GM20000 (cell line): Measurements from ENCODE around the gene SLIT3.

Experiments used
- DNase-seq: peaks from one replicate; pipeline ENCODE4 v3.0.0; 2012; ENCODE audit warnings: low spot score
- TF ChIP-seq, protein P1 (sequence below): IDR thresholded peaks from 2 replicates; pipeline ENCODE4 v1.5.1; 2012; ENCODE audit warnings: mild to moderate bottlenecking, control low read depth; ENCODE audit errors: extremely low read depth, missing control alignments

The SLIT3 gene

DNA sequence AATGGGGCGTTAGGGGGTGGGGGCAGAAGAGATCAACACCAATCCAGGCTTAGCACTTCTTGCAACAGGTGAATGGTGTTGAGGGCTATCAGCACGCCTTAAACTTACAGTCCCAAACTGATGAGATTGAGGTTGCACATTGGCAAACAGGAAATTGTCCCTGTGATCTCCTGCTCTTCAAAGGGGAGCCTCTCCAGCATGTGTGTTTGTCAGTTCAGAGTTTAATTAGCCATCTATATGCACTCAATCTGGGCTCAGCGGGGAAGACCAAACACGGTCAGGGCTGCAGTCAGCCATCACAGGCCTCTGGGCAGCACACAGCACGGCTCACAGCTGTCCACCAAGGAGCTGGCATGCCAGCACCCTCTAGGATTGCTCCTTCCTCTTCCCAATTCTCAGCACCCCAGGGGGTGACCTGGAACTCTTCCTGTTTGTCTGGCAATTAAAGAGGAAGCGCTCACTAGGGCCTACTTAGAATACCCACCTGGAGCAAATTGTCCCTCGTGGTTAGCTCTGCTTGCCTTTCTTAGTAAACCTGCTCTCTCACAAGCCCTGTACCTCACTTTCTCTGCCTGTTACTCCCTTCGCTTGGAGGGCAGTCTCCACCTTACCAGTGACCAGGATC is 217.4 kb downstream of the SLIT3 start:
- TF ChIP-seq, protein P1, sequence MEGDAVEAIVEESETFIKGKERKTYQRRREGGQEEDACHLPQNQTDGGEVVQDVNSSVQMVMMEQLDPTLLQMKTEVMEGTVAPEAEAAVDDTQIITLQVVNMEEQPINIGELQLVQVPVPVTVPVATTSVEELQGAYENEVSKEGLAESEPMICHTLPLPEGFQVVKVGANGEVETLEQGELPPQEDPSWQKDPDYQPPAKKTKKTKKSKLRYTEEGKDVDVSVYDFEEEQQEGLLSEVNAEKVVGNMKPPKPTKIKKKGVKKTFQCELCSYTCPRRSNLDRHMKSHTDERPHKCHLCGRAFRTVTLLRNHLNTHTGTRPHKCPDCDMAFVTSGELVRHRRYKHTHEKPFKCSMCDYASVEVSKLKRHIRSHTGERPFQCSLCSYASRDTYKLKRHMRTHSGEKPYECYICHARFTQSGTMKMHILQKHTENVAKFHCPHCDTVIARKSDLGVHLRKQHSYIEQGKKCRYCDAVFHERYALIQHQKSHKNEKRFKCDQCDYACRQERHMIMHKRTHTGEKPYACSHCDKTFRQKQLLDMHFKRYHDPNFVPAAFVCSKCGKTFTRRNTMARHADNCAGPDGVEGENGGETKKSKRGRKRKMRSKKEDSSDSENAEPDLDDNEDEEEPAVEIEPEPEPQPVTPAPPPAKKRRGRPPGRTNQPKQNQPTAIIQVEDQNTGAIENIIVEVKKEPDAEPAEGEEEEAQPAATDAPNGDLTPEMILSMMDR, result no peak
- no peak for DNase-seq

DNA sequence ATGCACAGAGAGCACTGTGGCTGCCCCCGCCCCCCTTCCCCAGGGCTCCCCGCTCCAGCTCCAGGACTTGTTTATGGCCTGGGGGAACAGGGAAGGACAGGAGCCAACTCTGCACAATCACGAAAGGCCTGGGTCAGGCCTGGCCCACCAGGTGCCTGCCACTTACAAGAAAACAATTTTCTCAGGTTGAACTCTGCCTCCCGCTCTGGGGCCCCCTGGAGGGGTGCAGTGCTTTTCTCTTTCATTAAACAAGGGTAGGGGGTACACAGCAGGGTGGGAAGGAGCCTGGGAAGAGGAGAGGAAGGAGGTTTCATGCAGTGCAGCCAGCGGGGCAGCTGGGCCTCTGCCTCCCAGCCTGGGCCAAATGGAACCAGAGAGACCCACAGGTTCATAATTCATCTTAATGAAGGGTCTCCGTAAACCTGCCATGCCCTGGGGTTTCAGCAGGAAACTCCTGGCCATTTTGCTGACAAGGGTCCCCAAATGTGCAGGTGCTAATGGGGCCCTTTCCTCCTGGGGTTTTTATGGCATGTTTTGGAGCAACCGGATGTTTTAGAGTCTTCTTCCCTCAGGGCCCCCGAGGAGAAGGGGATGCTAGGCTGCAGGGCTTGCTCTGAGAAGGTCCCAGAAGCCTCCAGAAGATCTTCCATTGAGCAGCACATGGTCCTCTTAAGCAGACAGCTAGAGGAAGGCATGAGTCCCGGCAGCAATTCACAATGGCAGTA is 219.8 kb downstream of the SLIT3 start:
- no peak for DNase-seq
- TF ChIP-seq, protein P1, result no peak

DNA sequence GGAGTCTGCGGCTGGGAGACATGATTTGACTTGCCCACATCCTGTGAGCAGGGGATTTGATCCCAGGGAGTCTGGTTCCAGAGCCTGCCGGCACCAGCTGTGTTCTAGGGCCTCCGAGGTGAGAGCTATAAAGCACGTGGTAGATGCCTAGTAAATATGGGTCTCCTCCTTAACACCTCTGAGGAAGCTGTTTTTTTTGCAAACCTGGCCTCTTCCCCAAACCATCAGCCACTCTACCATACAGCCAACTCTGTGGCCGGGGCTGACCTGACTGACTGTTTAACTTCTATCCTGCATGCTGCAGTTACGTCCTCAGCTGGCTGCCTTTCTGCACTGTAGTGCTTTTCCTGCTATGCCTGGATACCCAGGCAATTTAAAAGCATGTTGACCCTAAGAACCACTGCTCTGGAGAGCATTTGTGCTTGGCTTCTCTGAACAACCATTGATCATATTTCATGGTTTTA is 220.5 kb downstream of the SLIT3 start:
- DNase-seq, result no peak

DNA sequence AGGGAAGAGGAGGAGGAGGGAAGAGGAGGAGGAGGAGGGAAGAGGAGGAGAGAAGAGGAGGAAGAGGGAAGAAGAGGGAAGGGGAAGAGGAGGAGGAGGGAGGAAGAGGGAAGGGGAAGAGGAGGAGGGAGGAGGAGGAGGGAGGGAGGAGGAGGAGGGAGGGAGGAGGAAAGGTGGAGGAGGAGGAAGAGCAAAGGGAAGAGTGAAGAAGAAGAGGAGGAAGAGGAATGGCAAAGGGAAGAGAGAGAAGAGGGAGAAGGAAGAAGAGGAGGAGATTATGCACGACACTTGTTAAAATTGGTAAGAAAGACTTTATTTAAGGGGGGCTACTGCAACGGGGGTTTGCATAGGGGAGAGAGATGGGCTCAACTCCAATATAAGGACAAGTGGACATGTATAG is 221.2 kb downstream of the SLIT3 start:
- no peak for DNase-seq
- TF ChIP-seq, protein P1, result no peak

More for the DNA sequence above, 220.5 kb downstream of the SLIT3 start:
- TF ChIP-seq, protein P1, result no peak

DNA sequence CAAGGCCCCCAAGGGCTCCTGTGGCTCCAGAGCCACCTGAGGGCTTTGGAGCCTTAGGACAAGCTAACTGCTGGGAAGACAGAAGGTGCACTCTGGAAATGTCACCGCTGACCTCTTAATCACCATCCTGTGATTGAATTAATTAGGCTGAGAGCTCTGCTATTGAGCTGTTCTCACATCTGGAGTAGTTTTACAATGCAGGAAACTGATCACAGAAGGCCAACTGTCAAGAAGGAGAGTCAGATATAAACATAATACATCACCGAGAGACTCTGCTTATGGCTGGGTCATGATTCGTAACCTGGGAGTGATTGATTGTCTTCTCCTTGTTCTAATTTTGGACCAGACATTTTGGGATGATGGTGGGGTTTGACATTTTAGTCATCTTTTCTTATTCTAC is 226.1 kb downstream of the SLIT3 start:
- no peak for DNase-seq
- TF ChIP-seq, protein P1, result no peak

DNA sequence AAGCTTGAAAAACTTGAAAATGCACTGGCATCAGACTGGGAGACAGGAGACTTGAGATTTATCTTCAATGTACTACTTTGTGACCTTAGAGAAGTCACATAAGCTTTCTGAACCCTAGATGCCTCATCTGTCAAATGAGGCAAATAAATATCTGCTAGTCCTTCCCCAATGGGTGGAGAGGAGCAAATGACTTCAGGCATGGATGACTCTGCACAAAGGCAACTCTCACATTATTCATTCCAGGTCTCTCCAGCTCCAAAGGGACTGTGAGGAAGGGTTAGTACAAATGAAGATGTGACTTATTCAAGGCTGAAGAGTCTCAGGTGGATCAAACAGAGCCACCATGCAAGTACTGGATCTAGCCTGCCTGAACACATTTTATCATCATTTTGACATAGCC is 228.7 kb downstream of the SLIT3 start:
- TF ChIP-seq, protein P1, result no peak
- DNase-seq, result no peak

DNA sequence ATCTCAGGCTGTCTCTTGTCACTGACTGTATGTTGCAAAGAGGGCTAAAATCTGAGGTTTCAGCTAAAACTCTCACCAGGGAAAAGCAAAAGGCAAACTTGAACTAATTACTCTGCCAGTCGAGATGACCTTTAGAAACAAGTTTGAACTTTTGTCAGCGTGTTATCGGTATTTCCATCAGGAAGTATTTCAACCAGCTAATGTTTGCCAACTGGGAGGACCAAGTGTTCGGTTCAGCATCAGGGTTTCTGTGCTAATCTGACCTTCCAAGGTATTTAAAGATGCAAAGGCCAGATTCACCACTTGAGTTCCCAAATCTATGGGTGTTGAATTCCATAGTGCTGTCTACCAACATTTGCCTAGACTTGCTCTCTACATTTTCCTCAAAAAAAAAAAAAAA is 230.5 kb downstream of the SLIT3 start:
- DNase-seq, result no peak
- TF ChIP-seq, protein P1, result no peak
